ENCODE measurements around the gene RFNG.

The RFNG gene

DNA sequence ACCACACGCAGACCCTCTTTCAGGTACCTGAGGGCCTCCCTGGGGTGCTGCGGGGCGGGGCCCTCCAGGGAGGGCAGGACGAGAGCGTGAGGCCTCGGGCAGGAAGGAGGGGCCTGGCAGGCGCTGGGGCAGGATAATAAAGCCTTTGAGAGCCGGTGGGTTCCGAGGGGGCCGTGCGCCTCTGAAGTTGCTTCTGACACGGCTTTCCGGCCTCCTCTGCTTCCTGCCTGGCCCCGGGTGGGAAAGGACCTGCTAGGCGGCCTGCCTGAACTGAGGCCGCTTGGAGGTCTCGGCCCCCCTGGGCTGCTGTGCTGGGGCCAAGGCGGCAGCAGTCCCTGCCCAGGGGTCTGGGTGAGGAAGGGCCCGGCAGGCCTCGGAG lies 39.4 kb downstream of the RFNG start:
- CTCF ChIA-PET = no interaction called here
- H3K4me1 Mint-ChIP-seq = no peaks in the 10 kb centered on the region
- H3K27ac Mint-ChIP-seq = no peak overlapping the region
- no peaks in the 10 kb centered on the region for H3K9me3 Mint-ChIP-seq
- H3K36me3 Mint-ChIP-seq = no peaks in the 10 kb centered on the region
- DNase-seq = no peak
- H3K27me3 Mint-ChIP-seq = no peaks in the 10 kb centered on the region
- no peak overlapping the region for H3K4me3 Mint-ChIP-seq

DNA sequence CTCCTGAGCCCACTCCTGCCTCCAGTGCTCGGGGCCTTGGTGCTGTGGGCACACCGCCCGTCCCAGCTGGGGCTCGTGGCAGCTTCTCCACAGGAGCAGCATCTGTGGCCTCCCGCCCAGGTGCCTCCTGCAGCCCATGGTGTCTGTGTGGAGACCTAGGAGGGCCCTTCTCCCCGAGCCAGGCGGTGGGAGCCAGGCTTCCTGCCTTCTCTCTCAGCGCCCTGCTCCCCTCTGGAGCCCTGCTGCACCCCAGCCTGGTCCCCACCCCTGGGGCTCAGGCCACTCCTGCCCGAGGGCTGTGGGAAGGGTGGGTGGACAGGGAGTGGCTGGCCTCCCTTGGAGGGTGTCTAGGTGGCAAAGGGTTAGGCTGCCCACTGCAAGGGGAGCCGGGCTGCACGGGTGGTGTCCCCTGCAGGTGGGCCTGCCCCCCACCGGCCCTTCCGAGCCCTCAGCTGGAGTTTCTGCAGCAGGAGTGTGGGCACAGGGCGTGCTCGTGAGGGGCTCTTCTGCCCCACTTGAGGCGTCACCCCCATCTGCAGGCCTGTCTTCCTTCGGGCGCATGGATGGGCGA lies 39.9 kb downstream of the RFNG start:
- no peak overlapping the region for H3K27ac Mint-ChIP-seq
- no peak for DNase-seq
- no peaks in the 10 kb centered on the region for H3K9me3 Mint-ChIP-seq
- CTCF ChIA-PET = no interaction called here
- H3K4me3 Mint-ChIP-seq = no peak overlapping the region
- H3K4me1 Mint-ChIP-seq = no peaks in the 10 kb centered on the region
- no peaks in the 10 kb centered on the region for H3K27me3 Mint-ChIP-seq
- H3K36me3 Mint-ChIP-seq = no peaks in the 10 kb centered on the region

DNA sequence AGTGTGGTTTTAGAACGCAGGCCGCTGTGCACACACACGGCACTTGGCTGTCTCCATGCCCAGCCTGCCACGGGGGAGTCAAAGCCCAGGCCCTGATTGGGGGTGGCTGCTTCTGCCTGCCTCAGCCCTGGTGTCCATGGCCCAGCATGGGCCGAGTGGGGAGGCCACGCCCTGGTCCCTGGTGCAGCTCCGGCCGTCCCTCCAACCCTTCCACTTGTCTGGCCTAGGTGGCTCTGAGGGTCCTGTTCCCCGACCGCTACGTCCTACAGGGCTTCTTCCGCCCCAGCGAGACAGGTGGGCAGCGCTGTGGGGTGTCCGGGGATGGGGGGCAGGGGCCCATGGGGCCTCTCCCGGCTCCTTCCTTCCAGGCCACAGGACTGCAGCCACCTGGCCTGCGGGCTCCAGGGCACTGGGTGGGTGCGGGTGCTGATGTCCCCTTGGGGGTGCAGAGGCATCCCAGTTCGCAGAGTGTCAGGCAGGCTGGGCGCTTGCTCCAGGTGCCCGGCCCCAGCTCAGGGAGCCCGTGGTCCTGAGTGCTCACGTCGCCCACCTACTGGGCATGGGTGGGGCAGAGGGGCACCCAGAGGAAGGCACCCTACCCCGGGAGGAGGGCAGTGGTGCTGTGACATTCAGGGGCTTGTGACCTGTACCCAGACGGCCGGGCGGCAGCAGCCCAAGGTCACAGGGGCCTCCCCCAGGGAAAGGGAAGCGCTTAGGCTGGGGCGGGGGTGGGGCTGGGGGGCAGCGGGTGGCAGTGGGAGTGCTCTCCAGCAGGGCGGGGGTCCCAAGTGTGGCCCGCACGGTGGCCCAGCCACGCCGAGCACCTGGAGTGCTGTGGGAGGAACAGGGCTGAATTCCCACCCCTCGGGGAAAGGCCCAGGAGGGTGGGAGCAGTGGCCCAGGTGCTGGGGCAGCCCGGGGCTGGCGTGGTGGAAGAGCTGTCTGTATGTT lies 40.8 kb downstream of the RFNG start:
- CTCF ChIA-PET = no interaction called here
- Mint-ChIP-seq H3K27ac (no peak overlapping the region), H3K4me3 (no peak overlapping the region), H3K36me3 (no peaks in the 10 kb centered on the region), H3K9me3 (no peaks in the 10 kb centered on the region), H3K4me1 (no peaks in the 10 kb centered on the region), H3K27me3 (no peaks in the 10 kb centered on the region)
- no peak for DNase-seq

DNA sequence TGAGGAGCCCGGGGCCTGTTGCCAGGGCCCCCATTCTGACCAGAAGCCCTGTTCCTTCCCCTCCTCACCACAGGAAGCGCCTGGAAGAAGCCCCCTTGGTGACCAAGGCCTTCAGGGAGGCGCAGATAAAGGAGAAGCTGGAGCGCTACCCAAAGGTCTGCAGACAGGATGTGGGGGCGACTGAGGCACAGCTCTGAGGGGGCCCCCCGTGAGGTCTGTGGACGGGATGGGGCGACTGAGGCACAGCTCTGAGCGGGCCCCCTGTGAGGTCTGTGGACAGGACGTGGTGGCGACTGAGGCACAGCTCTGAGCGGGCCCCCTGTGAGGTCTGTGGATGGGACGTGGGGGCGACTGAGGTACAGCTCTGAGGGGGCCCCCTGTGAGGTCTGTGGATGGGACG lies 42.2 kb downstream of the RFNG start:
- CTCF ChIA-PET = interaction anchor here (0.6 kb wide), 1 partner anchor 9 kb away, joined by 3 read pairs; no protein-coding TSS in a partner anchor
- H3K36me3 Mint-ChIP-seq = no peaks in the 10 kb centered on the region
- no peaks in the 10 kb centered on the region for H3K9me3 Mint-ChIP-seq
- H3K4me3 Mint-ChIP-seq = no peak overlapping the region
- H3K4me1 Mint-ChIP-seq = no peaks in the 10 kb centered on the region
- H3K27ac Mint-ChIP-seq = no peak overlapping the region
- H3K27me3 Mint-ChIP-seq = no peaks in the 10 kb centered on the region
- DNase-seq = no peak

DNA sequence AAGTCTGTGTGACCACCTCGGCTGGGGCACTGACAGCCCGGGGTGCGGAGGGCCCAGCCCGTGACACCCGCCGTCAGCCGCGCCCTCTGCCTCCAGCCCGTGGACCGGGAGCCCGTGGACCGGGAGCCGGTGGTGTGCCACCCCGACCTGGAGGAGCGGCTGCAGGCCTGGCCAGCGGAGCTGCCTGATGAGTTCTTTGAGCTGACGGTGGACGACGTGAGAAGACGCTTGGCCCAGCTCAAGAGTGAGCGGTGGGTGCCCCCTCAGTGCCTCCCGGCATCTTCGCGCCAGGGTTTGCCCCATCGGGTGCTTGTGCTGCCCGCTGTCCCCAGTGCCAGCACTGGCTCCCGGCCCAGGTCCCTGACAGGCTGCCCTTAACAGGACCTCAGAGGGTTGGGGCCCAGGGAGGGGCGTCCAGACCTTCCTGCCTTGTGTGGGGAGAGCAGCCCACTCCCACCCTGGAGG lies 42.6 kb downstream of the RFNG start:
- Mint-ChIP-seq H3K4me3 (no peak overlapping the region), H3K27ac (no peak overlapping the region), H3K27me3 (no peaks in the 10 kb centered on the region), H3K4me1 (no peaks in the 10 kb centered on the region), H3K36me3 (no peaks in the 10 kb centered on the region), H3K9me3 (no peaks in the 10 kb centered on the region)
- CTCF ChIA-PET = interaction anchor here (0.8 kb wide), 1 partner anchor 11 kb away, joined by 3 read pairs; no protein-coding TSS in a partner anchor
- DNase-seq = no peak

DNA sequence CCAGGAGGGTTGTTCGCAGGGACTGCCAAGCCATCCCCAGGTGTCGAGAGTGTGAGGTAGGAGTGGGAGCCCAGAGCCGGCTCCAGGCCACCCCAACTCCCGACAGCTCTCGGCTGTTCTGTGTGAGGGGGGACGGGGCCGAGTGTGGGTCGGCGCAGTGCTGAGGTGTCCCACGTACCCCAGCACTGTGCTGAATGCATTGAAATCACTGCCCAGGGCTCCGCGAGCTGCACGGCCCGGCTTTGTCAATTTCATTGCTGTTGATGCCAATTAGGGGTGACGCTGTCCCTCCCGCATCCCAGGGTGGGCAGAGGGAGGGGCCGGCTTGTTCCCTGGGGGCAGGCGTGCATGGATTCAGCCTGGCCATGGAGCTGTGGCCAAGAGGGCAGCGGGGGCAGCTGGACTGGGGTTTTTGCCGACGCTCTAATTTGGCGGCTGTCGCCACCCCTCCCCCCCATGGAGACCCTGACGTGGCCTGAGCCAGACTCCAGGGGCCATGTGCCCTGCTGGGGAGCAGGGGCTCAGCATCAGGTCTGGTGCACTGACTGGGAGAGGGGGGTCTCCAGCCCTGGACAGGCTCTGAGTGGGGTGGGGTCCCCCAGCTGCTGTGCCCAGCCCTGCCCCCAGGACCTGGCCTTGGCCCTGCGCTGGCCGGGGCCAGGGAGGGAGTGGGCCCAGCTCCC lies 43.2 kb downstream of the RFNG start:
- CTCF ChIA-PET = interaction anchor here (0.8 kb wide), 1 partner anchor 11 kb away, joined by 3 read pairs; no protein-coding TSS in a partner anchor
- no peaks in the 10 kb centered on the region for H3K9me3 Mint-ChIP-seq
- no peak for DNase-seq
- no peaks in the 10 kb centered on the region for H3K27me3 Mint-ChIP-seq
- no peak overlapping the region for H3K4me3 Mint-ChIP-seq
- no peaks in the 10 kb centered on the region for H3K36me3 Mint-ChIP-seq
- H3K27ac Mint-ChIP-seq = no peak overlapping the region
- no peaks in the 10 kb centered on the region for H3K4me1 Mint-ChIP-seq

DNA sequence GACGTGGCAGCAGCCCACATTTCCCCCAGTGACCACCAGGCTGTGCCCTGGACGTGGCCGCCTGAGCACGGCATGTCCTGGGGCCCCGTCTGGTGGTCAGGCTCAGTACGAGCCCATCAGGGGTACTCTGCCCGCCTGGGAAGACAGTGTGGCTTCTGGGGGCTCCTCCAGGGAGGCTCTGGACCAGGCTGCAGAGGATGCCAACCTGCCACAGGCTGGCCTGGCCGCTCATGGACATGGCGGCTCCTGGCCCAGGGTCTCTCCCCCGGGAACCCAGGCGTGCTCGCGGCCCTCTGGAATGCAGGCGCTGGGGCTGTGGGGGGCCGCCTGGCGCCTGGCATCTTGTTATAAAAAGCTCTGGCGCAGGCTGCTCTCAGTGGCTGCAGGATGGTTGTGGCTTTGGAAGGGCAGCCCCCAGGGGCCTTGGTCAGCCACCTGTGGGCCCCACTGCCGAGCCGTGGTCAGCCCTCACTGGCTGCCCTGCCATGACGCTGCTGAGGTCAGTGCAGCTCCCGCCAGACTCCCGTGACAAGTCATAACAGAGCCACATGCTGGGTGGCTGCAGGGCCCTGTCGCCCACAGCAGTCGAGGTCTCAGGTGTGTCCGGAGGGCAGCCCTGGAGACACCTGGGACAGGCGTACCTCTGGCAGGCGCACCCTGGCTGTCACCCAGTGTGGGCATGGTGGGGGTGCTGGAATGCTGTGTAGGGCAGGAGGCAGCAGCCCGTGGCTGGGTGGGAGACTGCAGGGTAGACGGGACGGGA lies 43.9 kb downstream of the RFNG start:
- Mint-ChIP-seq H3K9me3 (no peaks in the 10 kb centered on the region), H3K4me1 (no peaks in the 10 kb centered on the region), H3K27ac (no peak overlapping the region), H3K27me3 (no peaks in the 10 kb centered on the region), H3K36me3 (no peaks in the 10 kb centered on the region), H3K4me3 (no peak overlapping the region)
- CTCF ChIA-PET = interaction anchor here (0.8 kb wide), 1 partner anchor 12 kb away, joined by 3 read pairs; no protein-coding TSS in a partner anchor
- DNase-seq = no peak

DNA sequence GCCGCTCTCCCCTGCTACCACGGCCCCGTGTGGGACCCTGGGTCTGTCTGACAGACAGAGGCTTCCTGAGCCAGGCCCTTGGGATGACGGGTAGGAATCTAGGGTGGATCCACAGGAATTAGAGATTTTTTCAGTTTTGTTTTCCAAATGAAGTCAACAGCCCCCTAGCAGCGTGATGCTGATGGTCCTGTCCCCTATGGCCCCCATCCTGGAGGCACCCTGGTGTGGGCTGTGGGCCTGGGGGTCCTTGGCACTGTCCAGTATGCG lies 44.5 kb downstream of the RFNG start:
- Mint-ChIP-seq H3K36me3 (no peaks in the 10 kb centered on the region), H3K4me1 (no peaks in the 10 kb centered on the region), H3K27me3 (no peaks in the 10 kb centered on the region), H3K9me3 (no peaks in the 10 kb centered on the region), H3K27ac (no peak overlapping the region), H3K4me3 (no peak overlapping the region)
- CTCF ChIA-PET = no interaction called here
- DNase-seq = no peak

DNA sequence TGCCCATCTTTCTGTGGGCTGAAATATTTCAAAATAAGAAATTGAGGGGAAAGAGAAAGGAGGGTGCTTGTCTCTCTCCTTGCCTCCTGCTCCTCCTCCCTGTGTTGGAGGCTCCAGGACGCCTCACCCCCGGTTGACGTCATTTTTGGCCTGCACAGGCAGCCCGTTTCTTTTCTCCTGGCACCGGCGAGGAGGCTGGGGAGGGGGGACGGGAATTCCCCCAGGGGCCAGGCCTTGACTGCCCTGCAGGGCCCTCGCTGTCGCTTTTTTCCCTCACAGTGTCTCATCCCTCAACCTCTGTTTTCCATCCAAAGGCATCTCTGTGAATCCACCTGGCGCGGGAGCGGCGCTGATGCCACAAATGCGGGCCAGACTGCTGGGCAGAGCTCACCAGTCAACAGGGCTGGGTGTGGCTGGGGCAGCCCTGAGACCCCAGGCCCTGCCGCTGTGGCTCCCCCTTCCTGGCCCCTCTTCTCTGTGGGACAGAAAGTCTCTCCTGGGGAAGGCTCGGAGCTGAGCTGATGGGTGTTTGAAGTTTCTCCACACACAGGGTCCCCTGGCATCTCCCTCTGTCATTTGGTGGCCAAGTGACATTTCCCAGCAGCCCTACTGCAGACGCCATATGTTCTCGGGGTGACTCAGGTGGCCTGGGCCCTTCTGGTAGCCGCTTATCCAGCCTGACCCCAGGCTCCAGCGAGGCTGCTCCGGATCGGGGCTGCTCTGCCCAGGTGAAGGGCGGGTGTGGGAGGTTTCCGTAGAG lies 45.0 kb downstream of the RFNG start:
- CTCF ChIA-PET = no interaction called here
- no peaks in the 10 kb centered on the region for H3K36me3 Mint-ChIP-seq
- H3K27me3 Mint-ChIP-seq = no peaks in the 10 kb centered on the region
- H3K4me1 Mint-ChIP-seq = no peaks in the 10 kb centered on the region
- DNase-seq = no peak
- H3K9me3 Mint-ChIP-seq = no peaks in the 10 kb centered on the region
- no peak overlapping the region for H3K4me3 Mint-ChIP-seq
- H3K27ac Mint-ChIP-seq = no peak overlapping the region

DNA sequence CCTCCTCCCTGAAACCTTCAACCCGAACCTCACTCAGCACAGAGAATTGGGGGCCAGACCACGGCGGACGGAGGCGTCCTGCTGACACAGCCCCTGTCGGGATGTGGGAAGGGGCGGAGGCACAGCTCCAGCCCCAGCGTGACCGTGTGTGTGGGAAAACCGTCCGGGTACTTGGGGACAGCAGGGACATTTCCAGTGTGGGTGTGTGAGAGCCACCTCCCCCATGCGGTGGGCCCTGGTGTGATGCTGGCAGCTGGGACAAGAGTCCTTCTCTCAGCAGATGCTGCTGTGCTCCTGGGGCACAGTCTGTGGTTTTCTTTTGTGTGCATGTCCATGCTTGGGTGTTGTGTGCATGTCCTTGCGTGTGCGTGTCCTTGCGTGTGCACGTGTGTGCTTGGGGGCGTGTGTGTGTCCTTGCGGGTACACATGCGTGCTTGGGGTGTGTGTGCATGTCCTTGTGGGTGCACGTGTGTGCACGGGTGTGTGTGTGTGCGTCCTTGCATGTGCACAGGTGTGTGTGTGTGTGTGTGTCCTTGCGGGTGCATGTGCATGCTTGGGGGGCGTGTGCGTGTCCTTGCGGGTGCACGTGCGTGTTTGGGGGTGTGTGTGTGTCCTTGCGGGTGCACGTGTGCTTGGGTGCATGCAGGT lies 45.8 kb downstream of the RFNG start:
- Mint-ChIP-seq H3K36me3 (no peaks in the 10 kb centered on the region), H3K27me3 (no peaks in the 10 kb centered on the region), H3K27ac (no peak overlapping the region), H3K4me3 (no peak overlapping the region), H3K4me1 (no peaks in the 10 kb centered on the region), H3K9me3 (no peaks in the 10 kb centered on the region)
- CTCF ChIA-PET = no interaction called here
- DNase-seq = no peak

DNA sequence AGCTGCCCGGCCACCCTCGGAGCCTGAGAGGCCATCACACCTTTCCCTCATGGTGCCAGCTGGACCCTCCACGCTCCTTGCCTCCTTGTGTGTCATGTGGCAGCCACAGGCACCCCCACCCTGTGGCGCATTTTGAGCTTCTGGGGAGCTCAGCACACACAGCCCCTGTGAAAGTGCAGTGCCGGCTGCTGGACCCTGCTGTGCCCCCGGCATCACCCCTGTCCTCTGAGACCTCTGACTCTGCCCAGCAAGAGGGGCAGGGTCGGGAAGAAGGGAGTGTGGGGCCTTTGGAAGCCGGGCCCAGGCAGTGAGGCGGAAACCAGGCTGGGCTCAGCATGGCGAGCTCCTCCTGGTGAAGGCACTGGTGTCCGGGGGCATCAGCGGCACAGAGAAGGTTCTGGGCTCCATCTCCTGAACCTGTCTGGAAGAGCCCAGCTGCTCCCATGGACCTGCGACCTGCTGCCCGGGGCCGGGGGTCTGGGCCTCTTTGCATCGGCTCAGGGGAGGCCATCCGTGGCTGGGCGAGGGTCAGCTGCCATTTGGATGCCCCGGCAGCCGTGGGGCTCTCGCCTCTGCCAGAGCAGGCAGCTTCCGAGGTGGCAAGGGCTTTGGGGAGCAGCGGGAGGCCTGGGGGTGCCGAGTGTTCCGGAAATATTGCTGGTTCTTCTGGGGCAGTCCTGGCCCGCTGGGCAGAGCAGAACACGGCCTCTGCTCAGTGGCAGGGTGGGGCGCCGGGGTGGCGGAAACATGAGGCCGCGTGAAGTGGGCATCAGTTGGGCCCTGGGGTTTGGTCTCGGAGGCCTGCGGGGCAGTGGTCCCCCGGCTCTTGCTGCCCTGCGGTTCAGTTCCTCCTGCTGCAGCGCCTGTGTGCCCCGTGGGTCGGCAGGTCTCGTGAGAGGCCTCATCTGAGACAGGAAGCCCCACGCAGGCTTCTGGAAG lies 46.8 kb downstream of the RFNG start:
- H3K4me1 Mint-ChIP-seq = no peaks in the 10 kb centered on the region
- no peaks in the 10 kb centered on the region for H3K36me3 Mint-ChIP-seq

DNA sequence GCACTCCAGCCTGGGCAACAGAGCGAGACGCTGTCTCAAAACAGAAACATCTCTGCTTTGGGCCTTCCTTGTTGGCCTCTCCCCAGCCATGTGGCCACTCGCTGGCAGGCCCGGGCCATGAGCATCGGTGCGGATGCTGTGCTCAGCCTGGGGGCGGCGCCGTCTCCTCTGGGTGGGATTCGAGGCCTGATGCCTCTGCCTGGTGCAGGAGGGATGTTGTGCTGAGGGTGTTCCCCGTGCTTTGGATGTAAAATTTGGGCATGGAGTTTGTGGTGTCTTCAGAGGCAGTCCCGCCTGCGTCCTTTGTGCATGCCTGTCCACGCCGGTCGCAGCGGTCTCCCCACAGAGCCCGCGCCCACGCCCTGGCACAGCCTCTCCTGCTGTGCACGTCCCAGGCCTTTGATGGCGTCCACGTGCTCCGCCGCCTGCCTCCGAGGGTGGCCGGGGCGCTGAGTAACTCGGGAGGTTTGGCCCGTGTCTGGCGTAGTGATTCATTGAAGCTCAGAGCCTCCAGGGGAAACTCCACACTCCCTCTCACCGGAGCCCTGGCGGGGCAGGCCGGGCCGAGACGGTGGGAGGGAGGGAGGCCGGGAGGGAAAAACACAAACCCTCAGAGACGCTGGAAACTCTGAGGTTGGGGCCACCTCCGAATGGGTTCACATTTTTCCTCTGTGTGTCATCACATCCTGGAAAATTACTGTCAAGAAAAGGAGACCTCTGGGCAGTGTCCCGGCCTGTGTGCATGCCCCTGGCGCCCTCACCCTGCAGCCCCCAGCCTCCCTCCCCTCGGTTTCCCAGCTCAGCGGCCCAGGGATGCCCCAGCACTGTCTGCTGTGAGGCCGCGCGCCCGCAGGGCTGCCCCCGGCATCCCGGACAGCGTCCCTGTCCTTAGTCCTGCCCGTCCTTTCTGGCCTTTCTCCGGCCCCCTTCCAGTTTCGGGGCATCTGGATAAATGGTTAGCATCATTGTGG lies 47.9 kb downstream of the RFNG start:
- no peaks in the 10 kb centered on the region for H3K9me3 Mint-ChIP-seq
- CTCF ChIA-PET = no interaction called here
- no peak overlapping the region for H3K27ac Mint-ChIP-seq
- H3K27me3 Mint-ChIP-seq = no peaks in the 10 kb centered on the region
- no peaks in the 10 kb centered on the region for H3K36me3 Mint-ChIP-seq
- H3K4me1 Mint-ChIP-seq = no peaks in the 10 kb centered on the region
- H3K4me3 Mint-ChIP-seq = no peak overlapping the region
- no peak for DNase-seq

More for the DNA sequence above, 46.8 kb downstream of the RFNG start:
- H3K27ac Mint-ChIP-seq = no peak overlapping the region
- no peaks in the 10 kb centered on the region for H3K9me3 Mint-ChIP-seq
- DNase-seq = no peak
- H3K27me3 Mint-ChIP-seq = no peaks in the 10 kb centered on the region
- CTCF ChIA-PET = no interaction called here
- no peak overlapping the region for H3K4me3 Mint-ChIP-seq

Measured in activated naive CD4-positive, alpha-beta T cell treated with anti-CD3 and anti-CD28 coated beads, Interleukin-2, amount 10 ng/mL, durations not matched to agents 7 days and 5 days (primary cell).